ENCODE measurements around the gene PKHD1.

The PKHD1 gene

DNA sequence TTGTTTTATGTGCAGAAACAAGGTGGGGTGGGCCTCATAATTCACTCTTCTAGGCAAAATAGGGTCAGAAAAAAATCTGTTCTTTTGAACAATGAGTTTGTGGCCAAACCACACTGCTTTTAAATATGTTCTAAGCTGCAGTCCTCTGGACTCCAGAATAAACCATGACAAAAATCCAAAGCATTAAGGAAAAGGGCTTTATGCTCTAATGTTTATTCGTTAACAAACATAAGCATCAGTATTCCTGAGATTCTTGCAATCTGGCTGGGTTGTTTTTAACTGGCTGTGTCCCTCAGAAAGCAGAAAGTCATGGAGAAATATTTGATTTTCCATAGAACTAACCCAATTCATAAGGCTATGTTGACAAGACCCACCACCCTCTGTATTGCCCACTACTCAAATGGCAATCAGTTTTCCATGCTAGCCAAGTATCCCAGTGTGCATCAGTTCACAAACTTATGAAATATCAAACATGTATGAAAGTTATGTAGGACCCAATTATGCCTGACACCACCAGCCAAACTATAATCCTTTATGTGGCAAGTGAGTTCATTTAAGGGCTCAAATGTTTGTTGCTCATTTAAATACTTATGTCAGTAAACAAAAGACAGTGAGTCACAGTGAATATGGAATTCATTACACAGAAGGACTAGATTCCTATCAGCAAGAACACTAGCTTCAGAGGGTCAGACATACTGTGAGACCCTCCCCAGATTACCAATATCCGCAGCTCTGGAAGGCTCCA lies 45.1 kb downstream of the PKHD1 start:
- DNase-seq (ENCODE audit: low read depth): no peak

DNA sequence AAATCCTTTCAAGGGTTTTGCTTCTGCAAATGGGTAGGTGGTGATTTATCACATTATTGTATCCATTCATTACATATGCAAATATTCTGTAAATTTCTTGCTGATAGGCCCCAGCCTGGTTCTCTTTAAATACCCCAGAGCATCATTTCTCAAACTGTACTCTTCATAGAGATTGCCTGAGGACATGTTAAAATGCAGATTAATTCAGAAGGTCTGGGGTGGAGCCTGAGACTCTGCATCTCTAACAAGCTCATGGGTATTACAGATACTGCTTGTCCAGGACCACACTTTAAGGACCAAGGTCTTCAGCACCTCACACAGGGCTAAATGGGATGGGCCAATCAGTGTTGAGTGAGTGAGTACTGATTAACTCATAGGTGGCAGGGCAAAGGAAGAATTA lies 46.3 kb downstream of the PKHD1 start:
- DNase-seq (ENCODE audit: low read depth): no peak

DNA sequence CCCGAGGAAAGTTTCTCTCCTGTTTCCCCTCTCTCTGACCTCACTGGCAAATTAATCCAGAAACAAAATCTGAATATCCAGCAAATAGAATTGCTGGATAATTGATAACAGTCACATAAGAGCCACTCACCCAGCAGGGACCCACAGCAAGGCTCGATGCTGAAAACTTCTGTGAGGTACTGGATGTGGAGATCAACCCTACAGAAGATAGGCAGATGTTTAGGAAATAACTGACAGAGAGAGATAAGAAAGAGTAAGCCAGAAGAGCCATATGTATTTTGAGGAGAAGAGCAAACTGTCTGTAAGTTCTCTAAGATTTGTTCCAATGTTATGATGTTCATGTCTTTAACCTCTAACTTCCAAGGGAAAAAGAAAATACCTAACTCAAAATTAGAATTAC lies 59.7 kb downstream of the PKHD1 start:
- no peak for DNase-seq (ENCODE audit: low read depth)

DNA sequence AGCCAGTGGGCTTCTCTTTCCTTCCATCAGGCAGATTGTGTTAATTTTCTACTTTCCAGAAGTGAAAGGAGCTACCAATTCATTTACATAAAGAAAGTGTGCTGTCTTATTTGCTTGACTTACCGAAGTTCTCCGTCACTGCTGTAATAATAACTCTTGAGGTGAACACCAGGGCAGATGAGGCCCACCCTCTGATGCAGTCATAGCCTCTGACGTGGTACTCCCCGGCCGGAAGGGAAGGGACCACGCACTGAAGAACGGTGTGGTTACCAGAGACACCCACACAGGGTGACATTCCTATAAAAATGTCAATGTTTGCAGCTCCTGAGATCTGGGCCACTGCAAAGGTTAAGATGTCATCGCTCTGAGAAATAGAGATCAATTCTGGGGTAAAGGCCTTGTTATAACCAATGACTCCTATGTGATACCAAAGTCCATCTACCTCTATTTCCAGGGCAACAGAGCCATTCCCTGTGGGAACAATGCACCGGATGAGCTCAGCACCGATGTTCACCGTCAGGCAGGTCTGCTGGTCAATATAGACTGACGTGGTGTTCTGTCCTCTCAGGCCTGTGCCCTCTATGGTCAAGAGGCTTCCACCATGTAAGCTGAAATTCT lies 62.9 kb downstream of the PKHD1 start:
- DNase-seq (ENCODE audit: low read depth): no peak

DNA sequence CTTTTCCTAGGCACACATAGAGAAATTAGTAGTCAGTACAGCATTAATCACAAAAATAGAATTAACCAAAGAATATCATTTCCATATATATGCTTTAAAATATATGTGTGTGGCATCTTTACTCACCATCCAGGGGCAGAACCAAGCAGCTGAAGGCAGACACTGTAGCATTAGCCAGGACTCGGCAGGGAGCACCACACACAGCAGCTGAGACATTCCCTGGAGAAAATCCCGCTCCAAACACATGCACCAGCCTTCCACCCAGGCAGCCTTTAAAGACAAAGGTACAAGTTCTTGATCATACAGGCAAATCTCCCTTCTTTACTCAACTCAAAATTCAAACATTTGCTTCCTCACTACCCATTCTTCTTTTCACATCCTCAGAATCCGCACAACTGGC lies 64.7 kb downstream of the PKHD1 start:
- DNase-seq (ENCODE audit: low read depth): no peak

DNA sequence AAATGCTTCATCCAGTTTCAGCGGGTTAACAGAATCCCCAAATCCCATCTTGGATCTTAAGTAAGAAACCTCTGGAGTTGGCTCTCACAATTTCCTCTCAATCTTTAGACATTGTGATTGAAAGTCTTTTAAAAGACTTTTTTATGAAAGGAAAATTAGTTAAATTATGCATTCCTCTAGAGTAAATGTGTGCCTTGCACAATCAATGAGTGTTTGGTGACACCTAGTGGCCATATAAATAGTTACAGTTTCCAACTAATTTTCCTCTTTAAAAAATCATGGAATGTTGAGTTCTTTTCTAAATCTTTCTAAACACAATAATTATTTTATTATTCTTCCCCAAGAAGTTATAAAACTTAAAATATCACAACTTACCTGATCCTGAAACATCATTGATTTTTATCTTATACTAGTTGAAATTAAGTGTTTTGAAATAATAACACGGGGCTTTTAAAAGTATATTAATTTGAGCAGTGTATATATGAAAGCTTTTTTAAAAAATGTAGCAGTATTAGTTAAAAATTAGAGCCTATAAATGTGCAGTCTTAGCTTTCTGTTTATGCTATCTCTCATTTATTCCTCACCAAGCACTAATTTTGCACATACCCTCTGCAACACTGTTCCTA lies 66.4 kb downstream of the PKHD1 start:
- DNase-seq (ENCODE audit: low read depth): no peak

DNA sequence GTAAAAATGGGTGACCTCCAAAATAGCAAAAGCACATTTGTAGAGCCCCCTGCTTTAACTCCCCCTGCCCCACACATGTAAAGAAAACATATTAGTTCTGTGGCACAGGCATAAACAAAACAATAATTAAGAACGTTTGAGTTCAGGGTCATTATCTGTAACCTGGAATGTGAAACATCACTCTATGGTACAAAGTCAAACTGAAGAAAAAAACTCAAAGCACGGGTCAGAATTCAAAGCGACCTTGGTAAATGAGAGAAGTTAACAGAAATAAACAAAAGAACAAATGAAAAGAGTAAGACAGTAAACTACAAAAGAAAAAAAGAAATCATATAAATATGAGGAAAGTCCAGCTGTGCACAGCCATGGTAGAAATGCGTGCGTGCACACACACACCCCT lies 67.5 kb downstream of the PKHD1 start:
- no peak for DNase-seq (ENCODE audit: low read depth)

DNA sequence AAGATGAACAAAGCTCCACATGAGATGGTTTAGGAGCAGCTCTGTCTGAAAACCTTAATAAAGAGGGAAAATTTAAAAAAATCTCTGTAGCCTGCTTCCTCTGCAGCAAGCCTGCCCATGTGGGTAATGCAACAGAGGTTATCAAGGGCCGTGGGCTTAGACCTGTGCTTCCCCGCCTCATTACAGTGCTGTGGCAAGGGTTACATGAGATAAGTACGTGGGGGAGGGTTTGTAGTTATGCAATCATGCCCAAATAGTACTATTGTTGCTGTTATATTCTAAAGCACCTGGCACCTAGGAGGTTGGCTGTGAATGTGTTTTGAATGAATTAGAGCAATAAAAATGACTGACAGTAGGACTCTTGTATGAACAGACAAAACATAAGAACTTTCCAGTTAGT lies 68.3 kb downstream of the PKHD1 start:
- no peak for DNase-seq (ENCODE audit: low read depth)

DNA sequence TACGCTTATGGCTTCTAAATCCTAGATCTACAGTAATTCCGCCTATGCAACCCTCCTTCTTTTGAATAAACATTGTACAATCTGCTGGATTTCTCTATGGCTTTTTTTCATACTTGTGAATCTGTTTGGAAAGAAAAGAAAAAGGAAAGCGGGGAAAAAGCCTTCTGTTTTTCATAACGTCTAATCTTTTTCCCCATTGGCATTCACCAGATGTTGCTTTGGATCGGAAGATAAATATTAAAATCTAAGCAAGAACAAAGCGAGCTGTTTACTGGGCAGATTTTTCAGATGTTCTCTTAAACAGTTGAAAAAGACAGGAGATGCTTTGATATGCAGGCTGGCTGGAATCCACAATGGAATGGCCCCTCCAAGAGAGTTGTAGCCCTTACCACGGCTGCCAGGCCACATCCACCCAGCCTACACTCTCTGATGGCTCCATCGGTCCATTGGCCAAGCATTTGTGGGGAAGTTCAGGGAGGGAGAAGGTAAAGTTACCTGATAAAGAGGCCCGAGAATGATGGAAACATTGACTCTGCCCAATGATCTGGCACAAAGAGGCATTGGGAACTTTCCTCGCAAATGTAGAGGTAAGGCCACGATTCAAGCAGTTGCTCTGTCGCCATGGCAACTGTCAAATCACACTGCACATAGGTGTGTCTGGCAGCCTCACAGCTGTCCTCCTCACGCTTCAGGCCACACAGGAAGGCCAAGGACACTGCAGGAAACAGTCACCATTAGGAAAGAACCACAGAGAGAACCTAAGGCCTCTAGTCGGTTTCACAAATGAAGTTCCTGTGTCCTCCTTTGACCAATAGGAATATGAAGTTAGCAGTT lies 70.3 kb downstream of the PKHD1 start:
- DNase-seq (ENCODE audit: low read depth): no peak

DNA sequence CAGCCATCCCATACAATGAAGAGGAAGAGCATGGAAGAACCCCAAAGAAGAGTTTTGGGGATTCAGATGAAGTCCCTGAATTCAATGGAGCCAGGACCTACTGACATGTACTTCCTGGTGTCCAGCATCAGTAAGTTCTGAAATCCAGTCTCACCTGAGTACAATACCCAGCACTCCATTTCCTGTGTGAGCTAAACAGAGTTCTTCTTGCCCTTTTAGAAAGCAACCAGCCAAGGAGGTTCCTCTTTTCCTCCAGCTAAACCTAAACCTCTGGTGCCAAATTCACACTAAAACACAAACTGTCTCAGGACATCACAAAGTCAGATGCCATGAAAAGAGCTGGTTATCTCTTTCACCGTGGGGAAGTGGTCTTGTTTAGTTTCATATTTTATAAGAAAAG lies 71.5 kb downstream of the PKHD1 start:
- DNase-seq (ENCODE audit: low read depth): no peak

DNA sequence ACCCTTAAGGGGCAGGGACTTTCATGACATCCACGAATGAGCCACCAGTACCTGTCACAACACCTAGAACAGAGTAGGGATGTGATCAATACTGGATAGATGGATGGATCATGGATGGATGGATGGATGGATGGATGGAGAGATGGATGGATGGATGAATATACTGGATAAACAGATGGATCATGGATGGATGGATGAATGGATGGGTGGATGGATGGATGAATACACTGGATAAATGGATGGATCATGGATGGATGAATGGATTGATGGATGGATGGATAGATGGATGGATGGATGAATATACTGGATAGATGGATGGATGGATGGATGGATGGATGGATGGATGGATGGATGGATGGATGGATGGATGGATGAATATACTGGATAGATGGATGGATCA lies 73.0 kb downstream of the PKHD1 start:
- DNase-seq (ENCODE audit: low read depth): no peak

DNA sequence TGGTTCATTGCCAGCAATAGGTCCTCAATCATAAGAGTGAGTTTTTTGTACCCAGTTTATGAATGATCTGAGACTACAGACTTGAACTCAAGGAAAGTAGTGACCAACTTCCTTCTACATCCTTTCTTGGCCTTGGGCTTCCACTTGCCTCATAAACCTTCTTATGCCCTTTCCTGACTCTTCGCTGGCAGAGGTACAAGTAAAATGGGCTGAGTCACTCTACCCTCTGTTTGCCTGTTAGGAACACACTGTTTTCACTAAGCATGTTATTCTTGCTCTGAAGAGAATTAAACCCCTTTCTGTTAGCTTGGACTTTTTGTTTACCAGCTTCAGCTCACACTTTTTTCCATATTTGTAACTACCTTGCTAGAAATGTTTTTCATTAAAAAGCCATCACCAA lies 74.4 kb downstream of the PKHD1 start:
- DNase-seq (ENCODE audit: low read depth): no peak

DNA sequence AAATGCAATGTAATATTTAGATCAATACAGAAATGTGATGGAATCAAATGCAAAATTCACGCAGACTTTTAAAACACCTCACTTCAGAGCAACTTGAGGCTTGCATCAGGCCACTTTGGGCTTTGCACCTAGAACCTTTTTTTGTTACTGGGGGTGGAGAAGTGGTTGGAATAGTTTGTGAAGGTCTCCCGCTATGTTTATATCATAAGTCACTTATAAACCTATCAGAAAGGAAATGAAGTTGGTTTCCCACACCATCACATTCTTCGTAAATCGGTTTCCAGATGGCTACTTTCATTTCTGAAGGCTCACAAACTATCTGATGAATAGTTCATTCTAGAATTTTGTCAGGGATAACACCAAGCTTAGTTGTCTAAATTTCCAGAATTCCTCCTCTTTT lies 74.8 kb downstream of the PKHD1 start:
- DNase-seq (ENCODE audit: low read depth): no peak

DNA sequence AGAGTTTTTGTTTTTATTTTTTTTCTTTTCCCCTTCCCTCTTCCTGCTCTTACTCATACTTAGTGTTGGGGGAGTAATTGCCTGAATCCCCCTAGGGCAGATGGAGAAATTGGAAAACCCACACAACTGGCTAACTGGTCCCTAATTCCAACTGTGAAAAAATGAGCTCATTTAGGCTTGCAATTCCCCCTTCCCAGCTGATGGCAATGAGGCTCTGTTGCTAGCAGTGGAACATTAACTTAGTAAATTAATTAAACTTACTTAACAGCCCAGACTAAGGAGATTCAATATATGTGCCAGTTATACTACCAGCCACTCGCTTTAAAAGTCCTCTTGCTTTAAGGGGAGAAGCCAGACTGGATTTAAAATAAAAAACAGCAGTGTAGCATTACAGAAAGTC lies 76.6 kb downstream of the PKHD1 start:
- DNase-seq (ENCODE audit: low read depth): no peak

DNA sequence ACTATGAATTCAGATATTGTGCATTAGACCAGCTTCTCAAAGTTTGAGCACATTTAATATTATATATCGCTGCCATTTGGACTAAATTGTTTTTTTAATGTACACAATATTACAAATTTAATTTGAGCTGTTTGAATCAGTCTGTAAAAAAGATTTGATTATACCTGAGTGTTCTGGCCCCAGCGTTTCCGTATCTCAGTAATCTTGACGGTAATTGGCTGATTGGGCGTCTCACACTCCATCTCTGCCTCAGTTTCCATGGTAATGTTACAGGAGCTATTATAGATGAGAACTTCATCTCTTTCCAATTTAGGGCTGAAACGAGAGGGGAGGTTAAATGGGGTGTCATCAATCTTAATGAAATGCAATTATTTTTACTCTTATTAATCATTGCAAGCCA lies 77.3 kb downstream of the PKHD1 start:
- no peak for DNase-seq (ENCODE audit: low read depth)

DNA sequence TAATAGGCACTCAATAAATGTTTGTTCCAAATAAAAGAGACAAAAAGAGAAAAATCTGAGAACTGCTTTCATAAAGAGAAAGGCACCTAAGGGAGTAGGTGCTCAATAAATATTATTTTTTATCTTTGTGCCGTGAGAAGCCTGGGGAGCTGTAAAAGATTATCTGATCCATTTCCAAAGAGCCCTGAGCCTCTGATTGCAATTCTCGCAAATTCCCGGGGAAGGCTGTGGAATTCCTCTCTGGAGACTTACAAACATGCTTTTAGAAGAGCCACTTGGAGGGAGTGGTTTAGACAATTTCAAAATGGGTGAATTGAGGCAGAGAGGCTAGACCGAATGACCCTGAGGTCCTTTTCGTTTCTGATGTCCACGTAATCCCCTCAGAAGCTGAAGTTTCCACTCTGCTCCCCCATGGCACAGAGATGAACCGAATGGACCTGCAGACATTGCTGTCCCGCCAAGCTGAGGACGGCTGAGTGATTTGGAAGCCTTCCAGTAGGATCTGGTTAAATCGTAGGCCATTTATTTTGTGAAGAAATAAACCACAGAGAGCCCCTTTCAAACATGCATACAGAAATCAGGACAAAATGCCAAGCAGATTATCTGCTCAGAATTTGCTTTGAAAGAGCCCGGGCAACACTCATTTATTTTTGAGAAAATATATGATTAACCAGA lies 77.8 kb downstream of the PKHD1 start:
- DNase-seq (ENCODE audit: low read depth): no peak

DNA sequence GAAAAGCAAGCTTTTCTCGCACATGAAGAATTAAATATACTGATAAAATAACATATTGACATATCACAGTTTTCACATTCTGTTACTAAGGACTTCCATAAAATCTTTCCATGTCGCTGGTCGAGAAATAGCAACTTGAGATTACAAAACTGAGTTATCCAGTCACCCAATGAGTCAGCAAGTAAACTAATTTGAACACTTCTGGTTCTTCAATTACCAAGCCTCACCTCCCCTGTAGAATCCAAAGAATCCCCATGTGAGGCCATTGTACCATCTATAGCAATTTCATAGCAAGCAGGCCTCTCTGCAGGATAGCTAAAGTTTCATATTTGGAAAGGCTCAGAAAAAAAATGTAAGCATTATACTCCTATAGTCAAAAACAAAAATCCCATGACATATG lies 87.3 kb downstream of the PKHD1 start:
- DNase-seq (ENCODE audit: low read depth): no peak

DNA sequence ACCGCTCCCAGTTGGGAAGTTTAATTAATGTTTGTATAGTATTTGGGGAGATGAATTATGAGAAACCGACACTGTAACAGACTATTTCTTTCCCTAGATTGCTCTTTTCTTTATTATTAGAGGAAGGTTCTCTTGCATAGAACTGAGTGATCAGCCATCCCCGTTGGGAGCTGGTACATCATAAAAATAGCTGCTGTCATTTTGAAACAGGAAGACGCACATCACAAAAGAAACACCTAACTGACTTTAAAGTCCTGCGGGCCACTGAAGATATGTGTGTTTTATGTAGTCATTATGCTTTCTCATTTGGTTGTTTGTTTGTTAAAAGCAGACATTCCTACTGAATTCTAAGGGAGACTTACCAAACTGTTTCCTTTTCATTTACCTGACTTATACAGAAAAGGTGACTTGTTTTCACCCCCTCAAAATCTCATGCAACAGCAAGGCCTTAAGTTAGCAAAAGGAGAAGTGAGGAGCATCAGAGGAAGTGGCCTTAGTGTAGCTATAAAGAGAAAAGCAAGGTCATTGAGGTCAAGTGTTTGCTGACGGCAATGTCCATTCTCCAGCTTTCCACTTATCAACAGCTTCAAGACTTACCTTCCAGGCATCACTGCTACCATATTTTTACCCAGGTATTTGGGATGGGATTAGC lies 91.0 kb downstream of the PKHD1 start:
- no peak for DNase-seq (ENCODE audit: low read depth)

DNA sequence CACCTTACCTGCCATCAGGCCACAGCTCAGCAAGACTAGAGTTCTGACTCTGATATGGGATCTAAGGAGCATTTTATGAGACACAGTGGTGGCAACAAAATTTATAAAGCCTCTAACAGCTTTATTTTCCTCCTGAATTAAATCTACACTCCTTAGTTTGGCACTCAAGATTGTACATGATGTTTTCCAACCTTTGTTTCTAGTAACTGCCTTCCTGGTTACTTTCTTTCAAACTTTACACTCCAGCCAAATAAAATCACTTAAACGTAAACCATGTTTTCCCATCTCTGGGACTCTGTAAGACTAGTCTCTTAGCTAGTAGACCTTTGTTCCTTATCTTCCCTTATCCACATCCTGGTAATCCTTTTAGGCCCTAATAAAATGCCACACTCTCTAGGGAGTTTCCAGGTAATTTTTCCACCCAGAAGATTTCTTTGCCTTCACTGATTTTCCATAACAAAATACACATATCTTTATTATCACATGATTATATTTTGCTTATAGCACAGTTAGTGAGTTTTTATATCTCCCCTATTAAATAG lies 92.1 kb downstream of the PKHD1 start:
- DNase-seq (ENCODE audit: low read depth): no peak

DNA sequence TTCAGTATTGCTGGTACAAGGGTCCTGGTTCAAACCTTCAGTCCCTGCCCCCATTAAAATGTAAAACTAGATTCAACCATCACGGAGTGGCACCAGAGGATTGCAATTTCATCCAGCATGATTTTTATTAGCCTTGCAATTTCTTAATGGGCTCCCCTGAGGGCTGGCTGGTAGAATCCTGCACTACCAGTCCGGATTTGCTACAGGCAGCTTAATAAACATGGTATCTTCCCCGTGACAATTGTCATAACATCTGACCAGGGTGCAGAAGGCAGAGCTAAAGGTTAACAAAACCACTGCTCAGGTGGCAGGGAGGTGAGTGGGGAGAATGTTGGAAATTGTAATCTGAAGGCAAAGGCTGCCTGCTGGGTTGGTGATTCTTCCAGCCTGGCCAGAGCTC lies 94.5 kb downstream of the PKHD1 start:
- no peak for DNase-seq (ENCODE audit: low read depth)

DNA sequence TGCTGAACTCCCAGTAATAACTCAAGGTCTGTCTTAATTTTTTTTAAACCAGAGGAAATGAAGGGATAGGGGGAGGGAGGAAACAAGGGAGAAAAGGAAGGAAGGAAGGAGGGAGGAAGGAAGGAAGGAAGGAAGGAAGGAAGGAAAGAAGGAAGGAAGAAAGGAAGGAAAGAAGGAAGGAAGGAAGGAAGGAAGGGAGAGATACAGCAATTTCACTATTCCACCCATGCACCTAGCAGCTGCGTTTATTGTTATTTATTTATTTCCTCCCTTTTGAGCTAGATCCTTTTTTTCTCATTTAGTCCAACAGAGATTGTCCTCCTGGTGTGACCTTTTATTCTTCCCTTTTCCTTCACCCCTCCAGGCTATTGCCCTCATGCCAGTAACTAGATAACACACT lies 97.6 kb downstream of the PKHD1 start:
- DNase-seq (ENCODE audit: low read depth): no peak

All from activated T-cell treated with anti-CD3 and anti-CD28 coated beads for 48 hours (primary cell).